NCI-H1105 (cell line): ENCODE measurements around the gene POGZ.
"Not testable (repeated sequence)": the region's sequence is repeated elsewhere in the genome, so short reads cannot be mapped to it uniquely, and the experiment has no call there.

Experiments
- DNase-seq: peaks from one replicate; lab custom pipeline; 2025; lab: John Stamatoyannopoulos, UW

Gene POGZ

DNA sequence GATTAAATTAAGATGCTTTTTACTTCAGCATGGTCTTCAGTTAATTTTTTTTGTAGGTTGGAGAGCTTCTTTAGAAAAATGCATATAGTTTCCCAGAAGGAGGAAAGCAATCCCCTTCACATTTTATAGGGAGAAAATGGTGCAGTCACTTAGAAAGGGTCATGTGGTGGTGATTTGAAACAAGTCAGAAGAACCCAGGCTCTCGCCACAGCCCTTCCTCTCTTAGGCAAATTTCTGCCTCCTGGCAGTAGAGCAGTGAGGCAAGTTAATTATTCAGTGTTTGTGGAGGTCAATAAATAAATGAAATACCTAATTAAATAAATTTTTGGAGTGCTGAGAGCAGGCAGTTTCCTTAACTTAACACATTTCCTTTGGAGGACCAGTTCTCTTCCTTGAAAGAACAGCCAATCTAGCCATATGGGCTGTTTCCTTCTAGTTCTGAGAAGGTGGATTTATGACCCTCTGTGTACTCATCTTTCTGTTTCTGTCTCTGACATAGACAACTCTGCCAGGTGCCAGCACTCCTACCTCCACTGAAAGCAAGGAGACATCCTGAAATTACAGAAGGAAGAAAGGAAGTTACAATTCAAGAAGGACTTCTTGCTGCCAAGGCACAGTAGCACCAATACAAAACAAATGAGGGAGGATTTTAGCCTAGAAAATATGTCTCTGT is 19.0 kb upstream of the POGZ start:
- DNase-seq: no peak

DNA sequence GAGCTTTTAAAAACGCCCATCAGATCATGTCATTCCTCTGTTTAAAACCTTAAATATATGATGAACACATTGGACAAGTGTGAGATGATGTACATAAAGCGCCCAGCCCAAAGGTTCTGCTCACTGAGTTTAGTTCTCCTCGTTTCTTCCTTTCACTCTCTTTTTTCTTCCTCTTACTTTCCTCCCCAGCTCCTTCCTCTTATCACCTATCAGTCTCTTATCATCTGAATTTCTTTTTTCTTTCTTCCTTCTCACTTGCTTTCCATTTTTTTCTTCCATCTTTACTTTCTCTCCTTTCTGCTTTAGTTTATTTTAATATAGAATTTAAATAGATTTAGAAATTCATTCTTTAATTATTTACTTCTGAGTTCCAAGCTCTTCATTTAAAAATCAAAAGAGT is 17.8 kb upstream of the POGZ start:
- DNase-seq: no peak

DNA sequence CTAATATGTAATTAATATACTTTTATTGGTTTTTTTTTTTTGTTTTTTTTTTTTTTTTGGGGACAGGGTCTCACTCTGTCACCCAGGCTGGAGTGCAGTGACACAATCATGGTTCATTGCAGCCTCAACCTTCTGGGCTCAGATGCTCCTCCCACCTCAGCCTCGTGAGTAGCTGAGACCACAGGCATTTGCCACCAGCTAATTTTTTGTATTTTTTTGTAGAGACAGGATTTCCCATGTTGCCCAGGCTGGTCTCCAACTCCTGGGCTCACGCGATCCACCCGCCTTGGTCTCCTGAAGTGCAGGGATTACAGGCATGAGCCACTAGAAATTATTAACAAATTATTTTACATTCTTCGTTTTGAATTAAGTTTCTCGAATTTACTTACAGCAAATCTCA is 16.8 kb upstream of the POGZ start:
- DNase-seq: no peak

DNA sequence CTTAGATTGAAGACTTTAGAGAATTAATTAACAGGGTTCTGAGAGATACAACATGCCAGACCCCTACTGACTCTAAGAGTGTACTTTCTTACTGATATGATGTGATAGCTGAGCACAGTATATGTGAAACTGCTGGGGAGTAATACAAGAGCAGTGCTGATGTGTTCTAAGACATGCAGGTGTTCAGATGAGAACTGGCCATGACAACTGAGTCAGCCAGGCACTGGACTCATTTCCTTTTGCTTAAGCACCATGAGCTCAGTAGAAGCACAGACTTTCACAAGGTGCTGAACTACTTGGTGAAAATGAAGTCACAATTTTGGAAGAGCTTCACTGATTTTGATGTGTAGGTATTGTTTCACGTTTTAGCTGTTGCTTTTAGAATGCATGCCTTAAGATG is 15.9 kb upstream of the POGZ start:
- DNase-seq: no peak

DNA sequence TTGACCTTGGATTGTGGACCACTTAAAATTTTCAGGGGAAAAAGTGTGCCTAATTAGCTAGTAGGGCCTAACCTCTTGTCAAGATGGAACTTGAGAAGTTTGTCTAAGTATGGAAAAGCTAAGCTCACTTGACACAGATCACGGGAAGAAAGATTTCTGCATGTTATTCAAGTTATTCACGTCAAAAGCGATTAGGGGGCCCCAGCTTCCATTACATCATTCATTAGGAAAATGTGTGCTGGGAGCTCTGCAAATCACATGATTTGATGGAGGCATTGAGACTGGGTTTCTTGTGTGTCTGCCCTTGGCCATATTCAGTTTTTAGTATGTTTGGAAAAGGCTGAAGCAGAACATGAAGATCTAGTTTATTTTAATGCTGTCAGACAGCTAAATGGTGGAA is 15.5 kb upstream of the POGZ start:
- no peak for DNase-seq

DNA sequence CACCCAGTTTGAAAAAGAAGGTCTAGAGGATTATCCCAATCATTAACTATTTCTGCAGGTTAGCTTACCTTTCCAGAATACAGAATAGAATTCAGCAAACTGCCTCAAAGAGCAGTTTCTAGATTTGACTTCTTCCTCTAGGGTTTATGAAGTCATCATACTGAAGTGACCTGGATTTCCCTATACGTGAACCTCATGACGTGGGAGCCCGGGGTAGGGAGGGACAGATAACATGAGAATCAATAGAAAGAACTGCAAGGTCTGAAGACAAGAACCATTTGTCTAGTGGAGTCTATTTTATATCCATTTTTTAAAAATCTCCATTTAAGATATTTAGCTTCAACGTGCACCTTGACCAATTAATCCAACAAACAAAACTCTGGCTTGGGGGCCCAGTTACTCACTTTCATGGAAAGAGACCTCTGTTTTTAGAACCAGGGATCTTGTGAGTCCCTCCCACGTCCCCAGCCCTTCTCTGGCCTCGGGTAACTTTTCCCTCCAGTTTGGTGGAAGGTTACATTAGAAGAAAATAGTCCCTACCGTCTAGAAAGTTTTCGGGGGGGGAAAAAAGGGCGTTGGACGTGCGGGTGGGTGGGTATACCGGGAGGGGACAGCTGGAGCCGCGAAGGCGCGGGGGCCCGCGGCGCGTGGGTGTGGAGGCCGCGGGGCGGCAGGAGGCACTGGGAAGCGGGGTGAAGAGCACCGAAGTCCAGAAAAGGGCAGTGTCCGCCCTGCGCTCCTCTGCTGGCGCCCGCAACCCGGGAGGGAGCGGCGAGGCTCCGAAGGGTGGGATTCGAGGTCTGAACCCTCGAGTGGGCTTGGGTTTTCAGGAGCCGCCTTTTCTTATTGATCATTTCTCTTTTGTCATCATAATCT is 13.8 kb upstream of the POGZ start:
- DNase-seq: no peak

DNA sequence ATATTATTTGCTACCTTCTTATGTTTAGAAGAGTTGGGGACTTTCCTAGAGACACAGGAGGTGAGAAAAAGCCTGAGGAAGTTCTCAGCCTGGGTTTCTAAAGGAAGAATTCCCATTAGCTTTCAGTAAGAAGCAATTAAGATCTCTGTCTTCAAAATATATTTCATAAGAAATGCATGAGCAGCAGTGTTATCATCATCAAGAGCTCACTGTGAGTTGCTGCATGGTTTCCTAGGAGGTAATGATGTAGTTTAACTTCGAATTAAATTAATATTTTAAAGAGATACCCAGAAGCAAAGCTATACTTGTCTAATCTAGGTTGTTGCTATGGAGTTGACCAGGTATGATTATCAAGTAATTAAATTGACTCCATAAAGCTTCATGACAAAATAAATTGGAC is 5.7 kb upstream of the POGZ start:
- no peak for DNase-seq

DNA sequence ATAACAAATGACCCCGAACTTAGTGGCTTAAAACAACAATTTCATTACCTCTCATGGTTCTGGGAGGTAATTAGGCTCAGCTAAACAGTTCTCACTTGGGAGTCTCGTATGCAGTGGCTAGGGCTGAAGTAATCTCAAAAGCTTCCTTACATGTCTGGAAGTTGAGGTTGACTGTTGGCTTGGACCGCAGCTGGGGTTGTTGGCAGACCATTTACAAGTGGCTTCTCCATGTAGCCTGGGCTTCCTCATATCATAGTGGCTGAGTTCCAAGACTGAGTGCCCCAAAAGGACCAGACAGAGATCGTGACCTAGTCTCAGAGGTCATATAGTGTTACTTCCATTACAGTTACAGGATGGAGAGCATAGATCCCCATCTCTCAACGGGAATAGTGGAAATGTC is 2.4 kb upstream of the POGZ start:
- DNase-seq: no peak

DNA sequence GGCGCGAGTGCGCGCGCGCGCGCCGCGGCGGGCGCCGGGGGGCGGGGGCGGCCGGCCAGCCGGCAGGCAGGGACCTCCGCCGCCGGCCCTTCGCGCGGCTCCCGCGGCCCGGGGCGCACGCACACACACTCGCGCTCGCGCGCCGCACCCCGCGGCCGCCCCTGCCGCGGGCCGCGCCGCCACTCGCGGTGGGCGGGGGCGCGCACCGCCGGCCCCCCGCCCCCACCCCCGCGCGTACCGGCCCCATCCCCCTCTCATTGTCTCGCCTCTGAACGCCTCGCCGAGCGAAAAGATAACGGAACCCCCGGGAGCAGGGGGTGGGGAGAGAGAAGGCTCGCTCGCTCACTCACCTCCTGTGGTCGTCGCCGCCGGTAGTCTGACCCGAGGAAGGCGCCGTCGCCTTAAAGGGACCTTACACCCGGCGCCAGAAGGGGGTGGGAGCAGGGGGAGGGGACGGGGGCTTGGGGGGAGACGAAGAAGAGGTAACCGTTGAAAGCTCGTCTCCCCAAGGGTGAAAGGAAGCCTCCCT is 428 bp downstream of the POGZ start:
- peak; percentile 61 for DNase-seq

DNA sequence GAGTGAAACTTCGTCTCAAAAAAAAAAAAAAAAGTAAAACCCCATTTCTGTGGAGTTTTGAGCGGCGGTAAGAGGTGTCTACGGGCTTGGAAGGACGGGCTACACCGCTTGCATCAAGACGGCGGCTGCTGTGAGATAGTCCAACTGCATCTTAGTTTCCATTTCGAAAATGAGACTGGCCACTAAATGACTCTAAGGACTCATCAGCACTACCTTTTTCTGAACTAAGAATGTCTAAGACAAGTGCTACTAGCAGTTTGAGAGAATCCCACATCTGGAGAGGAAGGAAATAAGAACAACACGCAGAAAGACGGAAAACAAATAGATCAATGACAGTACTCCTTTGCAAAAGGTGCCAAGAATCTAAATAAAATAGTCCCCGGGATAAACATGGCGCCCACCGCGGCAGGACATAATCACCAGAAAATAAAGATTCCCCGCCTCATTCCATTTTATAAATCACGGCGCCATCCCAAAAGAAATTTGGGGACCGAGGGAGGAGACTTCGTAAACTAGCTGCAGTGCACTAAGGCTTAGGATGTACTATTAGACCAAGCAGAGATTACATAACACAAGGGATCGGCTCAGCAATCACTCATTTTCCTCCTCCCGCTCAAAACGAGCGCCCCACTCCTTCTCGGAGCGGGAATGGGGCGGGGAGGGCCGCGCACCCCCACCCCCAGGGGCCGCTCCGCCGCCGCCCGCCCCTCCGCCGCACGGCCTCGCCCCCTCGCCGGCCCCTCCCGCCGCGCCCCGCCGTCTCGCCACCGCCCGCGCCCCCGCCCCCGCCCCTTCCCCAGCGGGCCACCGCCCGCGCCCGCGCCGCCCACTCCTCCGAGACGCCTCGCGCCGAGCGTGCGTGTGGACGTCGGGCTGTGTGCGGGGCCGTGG is 1.1 kb downstream of the POGZ start:
- peak; percentile 66 for DNase-seq

DNA sequence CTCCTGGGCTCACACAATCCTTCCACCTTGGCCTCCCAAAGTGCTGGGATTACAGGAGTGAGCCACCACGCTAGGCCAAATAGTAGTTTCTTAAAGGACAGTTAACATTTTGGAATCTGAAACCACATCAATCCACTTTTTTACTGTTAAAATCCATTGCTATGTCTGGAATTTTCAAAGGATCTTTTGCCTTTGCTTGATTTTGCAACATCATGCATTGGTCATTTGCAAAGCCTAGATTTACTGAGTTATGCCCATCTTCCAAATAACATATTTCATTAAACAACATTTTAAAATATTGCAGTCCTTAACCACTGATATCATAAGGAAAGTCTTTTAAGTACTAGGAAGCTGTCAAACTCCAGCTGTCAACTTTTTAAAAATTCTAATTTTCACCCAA is 3.3 kb downstream of the POGZ start:
- DNase-seq: no peak

DNA sequence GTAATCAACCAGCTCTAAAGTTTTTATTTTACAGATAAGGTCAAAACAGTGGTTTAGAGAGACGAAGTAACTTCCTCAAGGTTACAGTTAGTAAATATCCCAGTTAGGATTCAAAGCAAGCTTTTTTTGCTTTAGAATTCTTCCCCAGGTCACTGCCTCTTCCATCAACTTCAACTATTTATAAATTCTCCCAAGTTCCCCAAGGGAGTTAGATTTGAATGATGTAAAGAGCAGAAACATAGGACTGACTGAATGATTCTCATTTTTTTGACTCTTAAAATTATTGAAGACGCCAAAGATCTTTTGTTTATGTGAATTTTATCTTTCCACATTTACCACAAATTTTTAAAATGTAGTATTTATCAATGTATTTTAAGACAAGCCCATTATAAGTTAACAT is 4.1 kb downstream of the POGZ start:
- DNase-seq: no peak

DNA sequence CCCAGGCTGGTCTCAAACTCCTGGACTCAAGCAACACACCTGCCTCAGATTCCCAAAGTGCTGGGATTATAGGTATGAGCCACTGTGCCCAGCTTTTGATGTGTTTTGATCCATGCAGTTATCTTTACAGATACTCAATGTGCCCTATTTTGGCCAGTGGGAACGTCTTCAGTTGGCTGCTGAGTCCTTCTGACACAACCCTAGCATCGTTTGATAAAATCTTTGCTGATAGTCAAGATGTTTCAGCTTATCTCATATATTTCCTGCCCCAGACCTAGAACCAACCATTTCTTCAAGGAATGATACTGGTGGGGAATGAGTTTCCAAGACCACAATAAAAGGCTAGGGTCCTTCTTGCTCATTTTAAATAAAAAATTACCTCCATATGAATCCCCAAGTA is 11.6 kb downstream of the POGZ start:
- no peak for DNase-seq

DNA sequence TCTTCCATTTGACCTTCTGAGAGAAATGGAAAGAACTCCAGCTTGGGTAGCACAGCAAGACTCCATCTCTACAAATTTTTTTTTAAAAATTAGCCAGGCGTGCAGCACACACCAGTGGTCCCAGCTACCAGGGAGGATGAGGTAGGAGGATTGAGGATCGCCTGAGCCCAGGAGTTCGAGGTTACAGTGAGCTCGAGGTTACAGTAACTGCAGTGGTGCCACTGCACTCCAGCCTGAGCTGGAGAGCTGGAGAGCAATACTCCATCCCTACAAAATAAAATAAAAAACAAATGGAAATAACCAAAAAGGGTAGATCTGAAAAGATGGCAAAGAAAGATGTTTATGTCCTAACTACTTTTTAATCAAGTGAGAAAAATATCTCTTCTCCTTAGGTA is 14.5 kb downstream of the POGZ start:
- no peak for DNase-seq

DNA sequence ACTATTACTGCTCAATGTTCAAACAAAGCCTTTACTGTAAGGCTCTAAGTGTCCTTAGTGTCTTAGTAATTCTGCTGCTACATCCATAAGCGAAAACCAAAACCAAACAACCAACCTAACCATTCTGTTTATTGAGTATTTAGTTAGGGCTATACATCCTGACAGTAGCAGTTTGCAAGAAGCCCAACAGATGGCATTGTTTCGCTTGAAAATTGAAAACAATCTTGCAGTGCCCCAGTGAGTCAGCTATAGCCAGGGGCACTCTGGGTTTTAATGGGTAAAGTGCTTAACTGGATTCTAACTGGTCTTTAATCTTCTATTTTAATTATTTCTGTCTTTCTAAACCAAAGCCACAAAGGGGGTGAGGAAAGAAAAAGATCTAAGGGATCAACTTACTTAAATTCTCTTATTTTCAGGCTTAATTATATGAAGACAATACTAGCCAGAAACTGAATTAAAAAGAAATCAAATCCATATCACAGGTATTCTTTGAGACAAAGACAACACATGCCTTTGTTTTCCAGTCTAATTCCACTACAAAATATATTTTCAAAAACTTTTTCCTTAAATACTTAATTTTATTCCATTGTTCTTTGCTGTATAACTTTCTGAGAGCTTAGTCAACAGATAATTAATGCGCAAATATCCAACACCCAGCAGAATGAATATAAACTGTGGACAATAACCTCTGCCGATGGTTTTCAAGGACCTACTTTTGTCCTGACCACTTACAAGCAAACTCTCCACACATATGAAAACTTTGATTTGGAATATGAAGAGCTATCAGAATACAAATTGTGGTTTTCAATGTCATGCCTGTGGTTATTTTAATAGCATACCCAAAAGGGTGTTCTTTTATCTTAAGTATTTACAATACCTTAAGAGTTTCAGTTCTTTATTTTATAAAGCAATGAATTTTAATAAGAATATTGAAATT is 15.2 kb downstream of the POGZ start:
- DNase-seq: peak; percentile 37

DNA sequence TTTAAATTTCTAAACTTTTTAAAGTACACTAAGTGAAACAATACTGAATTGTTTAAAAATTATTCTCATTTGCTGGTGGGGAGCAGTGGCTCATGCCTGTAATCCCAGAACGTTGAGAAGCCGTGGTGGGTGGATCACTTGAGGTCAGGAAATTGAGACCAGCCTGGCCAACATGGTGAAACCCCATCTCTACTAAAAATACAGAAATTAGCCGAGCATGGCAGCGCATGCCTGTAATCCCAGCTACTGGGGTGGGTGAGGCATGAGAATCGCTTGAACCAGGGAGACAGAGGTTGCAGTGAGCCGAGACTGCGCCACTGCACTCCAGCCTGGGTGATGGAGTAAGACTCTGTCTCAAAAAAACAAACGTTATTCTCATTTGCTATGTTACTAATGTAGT is 21.9 kb downstream of the POGZ start:
- DNase-seq: not testable (repeated sequence)

DNA sequence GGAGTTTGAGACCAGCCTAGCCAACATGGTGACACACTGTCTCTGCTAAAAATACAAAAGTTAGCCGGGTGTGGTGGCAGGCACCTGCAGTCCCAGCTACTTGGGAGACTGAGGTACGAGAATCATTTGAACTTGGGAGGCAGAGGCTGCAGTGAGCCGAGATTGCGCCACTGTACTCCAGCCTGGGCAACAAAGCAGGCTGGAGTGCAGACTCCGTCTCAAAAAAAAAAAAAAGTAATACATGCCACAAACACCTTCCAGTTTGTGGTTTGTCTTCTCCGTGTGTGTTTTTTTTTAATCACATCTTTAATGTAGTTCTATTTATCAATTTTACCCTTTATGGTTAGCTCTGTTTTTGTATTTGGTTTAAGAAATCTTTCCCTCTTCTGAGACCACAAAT is 22.3 kb downstream of the POGZ start:
- DNase-seq: no peak

DNA sequence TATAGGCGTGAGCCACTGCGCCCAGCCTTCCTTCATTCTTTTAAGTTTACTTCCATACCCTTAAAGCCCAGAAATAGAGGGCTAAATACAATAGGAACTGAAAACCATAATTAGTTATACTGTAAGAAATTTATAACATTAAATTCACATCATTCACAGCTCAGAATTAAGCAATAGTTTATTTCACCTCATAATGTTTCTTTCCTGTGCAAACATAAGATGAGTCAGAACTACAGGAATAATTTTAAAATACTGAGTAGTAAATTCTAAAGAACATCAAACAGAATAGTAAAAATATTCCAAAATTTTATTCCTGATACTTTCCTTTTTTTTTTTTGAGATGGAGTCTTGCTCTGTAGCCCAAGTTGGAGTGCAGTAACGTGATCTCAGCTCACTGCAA is 24.1 kb downstream of the POGZ start:
- no peak for DNase-seq

DNA sequence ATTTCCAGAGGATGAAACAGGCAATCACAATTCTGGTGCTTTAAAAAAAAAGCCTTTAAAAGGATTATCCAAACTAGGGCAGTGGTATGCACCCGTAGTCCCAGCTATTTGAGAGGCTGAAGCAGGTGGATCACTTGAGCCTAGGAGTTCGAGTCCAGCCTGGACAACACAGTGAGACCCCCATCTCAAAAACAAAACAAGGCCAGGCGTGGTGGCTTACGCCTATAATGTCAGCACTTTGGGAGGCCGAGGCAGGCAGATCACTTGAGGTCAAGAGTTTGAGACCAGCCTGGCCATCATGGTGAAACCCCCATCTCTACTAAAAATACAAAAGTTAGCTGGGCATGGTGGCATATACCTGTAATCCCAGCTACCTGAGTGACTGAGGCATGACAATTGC is 25.5 kb downstream of the POGZ start:
- not testable (repeated sequence) for DNase-seq

DNA sequence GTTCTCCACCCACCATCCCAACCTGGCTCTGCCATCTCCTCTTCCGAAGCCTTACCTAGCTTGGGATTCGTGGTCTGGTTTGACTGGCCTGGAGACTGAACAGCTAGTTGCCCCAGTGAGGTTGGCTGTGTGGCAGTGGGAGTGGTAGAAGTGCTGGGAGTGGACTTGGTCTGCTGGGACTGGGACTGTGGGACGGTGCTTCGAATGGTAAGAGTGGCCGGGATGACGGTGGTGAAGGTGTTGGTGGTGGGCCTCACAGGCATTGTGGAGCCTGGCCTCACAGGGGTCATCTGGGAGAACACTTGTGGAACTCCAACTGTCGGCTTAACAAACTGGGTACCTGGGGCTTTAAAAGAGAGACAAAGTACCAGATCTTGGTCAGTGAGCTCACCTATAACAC is 31.2 kb downstream of the POGZ start:
- no peak for DNase-seq

DNA sequence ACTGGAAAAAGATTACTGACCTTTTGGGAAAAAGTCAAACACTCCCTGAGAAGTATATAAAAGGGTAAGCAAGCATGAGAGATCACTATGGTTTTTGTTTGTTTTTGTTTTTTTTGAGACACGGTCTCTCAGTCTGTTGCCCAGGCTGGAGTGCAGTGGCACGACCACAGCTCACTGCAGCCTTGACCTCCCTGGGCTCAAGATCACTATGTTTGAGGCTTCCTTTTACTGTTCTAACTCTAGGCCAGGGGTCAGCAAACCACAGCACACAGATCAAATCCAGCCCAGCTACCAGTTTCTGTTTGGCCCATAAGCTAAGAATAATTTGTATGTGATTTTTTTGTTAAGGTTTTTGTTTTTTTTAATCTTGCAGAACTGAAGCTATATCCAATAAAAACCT is 34.2 kb downstream of the POGZ start:
- no peak for DNase-seq
